ENCODE measurements around the gene SCUBE1.

The SCUBE1 gene

DNA sequence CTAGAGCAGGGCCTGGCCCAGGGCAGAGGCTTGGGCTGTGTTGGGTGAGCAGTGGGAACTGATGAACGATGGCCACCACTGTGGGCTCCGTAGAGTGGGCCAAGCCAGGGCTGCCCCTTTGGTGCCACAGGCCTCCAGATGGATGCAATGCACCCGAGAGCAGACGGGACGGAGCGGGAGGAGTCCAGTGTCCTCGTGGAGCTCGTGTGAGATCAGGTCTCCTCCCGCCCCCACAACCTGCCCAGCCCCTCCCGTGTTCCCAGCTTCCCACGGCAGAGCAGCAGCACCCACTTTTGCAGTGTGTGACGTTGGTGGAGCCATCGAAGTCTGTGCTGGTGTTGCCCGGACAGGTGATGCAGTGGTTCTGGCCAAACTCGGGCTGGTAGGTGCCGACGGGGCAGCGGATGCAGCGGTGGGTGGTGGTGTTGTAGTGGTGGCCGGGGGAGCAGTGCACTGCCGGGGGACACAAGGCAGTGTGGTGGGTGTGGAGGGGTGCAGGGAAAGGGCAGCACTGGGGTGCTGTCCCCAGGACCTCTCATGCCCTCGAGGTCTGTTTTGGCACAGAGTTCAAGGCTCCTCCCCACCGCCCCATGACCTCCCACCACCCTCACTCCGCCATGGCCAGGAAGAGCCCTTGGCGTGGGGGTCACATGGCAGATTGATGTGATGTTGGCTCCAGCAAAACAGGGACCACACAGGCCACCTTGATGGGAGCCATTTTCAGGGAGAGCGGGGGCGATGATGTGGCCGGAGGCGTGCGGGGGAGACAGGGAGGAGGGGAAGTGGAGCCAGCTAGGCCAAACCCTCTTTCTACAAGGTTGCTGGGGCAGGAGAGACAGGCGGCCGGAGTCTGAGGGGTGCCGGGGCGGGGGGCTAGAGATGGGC lies 132.3 kb downstream of the SCUBE1 start:
- DNase-seq = no peak

DNA sequence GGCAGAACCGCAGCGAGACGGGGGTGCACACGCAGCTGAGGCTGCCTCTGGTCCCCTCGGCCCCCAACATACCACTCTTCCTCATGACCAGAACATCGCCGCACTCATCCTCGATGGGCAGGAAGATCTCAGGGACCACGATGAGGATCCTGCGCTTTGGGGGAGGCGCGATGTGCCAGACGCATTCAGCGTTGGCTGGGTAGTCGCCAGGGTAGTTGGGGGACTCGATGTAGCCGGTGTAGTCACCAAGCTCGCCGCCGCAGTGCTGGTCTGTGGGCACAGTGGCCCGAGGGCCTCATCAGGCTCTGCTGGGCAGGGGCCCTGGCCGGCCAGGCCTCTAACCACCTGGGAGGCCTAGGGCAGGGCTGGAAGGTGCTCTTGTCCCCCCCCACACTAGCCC lies 133.2 kb downstream of the SCUBE1 start:
- no peak for DNase-seq

DNA sequence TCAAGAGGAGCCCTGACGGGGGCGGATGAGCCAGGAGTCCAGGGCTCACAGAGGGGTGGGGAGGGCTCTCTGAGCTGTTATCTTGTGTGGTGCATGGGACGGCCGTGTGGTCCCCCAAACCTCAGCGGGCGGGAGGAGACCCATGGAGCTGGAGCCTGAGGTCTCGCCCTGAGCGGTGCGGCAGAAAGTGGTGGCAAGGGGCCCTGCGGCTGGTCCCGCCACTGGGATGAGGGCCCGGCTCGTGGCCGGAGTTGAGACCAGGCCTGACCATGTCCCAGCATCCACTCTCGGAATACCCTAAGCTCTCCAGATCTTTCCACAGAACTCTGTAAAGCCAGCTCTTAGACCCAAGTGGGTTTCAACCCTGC lies 133.7 kb downstream of the SCUBE1 start:
- DNase-seq = no peak

DNA sequence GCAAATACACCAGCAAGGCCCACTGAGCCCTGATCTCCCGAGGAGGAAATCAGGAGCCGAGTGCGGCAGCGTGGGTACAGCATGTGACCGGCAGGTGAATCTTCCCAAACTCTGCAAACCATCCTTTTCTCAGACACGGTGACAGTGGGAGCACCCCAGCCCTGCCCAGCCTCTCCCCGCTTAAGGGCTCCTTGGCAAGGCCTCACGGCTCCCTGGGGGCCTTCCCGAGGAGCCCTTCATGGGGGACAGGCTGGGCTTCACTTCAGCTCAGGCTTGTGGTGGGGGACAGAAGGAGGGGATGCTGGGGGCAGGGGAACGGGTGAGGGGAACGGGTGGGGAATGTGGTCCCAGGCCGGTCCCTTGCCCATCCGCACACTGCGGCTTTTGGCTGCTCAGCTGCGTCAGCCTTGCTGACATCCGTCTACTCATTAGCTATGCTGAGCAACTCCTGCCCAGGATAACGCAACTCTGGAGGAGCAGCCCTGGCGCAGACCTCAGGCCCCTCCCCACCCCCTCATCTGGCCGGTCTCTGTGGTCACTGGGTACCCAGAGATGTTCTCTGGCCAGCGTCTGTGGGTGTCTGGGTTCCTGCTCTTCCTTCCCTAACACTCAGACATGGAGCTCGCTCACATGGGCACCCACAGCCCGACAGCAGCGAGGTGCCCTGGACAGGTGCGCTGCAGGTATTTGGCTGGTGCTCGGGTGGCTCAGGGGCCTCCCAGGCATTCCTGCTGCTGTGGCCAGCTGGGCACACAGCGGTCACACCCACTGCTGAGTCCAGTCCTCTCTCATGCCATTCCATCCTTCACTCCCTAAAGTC lies 134.3 kb downstream of the SCUBE1 start:
- DNase-seq = no peak

DNA sequence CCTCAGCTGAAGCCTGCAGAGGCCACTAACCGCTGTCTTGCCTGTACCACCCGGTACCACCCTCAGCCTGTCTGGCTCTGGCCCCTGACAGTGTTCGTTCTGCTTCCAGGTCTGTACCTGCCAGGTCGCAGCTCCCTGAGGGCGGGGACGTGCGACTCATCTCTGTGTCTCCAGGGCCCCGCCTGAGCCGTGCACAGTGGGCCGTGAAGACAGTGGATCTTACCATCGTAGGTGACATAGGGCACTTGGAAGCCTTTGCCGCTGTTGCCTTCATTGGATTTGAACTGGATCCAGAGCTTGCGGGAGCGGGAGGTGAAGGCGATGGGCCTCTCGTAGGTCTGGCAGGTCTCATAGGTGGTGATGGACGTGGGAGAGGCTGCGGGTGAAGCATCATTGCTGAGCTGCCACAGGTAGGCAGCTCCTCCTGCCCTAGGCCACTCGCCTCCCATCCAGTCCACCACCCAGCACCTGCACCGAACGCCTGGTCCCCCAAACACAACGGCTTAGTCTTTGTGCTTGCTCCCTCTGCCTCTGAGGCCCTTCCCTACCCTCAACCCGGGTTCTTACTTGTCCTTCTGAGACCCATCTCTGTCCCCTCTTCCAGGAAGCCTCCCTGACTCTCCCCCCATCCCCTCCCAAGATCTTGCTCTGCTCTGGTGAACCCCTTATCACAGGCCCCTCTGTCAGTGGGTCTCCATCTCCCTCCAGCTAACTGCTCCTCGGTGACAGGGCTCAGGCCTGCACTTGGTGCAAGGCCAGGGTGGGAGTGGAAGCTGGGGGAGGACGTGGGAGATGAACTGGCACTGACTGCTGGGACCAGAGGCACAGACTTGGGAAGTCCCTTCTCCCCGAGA lies 135.1 kb downstream of the SCUBE1 start:
- DNase-seq = no peak

DNA sequence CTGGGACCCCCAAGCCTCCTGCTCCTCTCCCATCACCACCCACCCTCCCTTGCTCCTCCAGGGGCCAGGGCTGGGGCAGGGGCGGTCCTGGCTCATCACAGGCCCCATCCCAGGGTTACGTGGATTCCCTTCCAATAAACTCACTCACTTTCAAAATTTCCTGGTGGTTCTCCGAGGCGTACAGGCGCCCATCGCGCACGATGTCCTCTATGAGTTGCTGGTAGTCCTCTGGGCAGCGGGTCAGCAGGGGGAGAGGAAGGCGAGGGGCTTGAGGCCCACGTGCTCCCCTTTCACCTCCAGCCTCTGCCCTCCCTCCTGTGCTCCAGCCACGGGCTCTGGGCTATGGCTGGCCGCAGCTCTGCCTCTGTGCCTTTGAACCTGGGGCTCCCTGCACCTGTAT lies 135.8 kb downstream of the SCUBE1 start:
- DNase-seq = no peak

DNA sequence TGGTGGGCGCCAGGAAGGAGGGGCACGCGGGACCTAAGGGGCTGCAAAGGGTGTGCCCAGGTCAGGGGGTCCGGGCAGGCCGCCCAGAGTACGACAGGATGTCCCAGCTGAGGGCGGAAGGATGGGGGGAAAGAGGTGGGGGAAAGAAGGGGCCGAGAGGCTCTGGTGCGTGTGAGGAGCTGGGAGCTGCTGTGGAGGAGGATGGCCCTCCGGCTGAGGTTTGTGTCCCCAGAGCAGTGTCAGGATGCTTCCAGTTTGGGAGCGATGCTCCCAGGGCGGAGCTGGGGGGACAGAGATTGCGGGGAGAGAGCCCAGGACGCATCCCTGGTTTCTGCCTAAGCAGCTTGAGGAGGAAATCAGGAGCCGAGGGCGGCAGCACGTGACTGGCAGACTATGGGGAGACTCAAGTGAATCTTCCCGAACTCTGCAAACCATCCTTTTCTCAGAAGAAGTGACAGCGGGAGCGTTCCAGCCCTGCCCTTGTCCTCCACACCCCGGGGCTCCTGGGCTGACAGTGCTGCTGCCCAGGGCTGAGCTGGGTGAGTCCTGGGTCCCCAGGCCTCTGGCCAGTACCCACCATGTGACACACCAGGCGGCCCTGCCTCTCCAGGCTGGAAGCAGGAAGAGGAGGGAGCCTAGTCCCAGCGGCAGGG lies 136.5 kb downstream of the SCUBE1 start:
- no peak for DNase-seq

DNA sequence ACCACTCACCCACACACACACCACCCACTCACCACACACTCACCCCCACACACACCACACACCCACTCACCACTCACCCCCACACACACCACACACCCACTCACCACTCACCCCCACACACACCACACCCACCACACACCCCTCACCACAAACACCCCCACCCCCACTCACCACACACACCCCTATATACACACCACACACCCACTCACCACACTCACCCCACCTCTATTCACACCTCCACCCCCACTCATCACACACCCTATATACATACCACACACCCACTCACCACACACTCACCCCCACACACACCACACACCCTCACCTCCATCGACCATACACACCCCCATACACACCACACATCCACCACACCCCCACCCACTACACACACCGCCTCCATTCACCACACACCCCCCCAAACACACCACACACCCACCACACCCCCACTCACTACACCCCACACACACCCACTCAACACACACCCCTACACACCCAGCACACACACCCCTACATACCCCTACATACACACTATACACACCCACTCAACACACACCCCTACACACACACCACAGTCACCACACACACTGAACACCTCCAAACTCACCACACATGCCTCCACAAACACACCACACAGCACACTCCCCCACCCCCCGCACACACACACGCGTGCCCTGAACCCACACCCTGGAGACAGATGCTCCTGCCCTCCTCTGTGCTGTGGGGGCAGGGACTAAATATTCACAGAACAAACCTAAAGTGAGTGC lies 137.2 kb downstream of the SCUBE1 start:
- no peak for DNase-seq

DNA sequence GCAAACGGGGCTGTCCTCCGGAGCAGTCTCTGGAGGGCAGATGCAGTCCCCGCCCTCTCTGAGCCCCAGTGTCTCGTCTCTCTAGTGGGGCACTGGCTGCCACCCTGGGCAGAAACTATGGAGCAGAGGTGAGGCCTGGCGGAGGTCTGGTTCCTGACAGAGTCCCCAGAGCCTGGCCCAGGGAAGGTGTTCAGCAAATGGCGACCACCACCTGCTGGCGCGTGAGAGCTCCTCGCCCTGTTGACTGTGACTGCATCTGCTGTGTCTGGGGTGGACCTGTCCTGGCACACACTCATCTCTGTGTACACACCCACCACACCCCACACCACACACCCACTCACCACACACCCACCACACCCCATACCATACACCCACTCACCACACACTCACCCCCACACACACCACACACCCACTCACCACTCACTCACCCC lies 137.9 kb downstream of the SCUBE1 start:
- no peak for DNase-seq

DNA sequence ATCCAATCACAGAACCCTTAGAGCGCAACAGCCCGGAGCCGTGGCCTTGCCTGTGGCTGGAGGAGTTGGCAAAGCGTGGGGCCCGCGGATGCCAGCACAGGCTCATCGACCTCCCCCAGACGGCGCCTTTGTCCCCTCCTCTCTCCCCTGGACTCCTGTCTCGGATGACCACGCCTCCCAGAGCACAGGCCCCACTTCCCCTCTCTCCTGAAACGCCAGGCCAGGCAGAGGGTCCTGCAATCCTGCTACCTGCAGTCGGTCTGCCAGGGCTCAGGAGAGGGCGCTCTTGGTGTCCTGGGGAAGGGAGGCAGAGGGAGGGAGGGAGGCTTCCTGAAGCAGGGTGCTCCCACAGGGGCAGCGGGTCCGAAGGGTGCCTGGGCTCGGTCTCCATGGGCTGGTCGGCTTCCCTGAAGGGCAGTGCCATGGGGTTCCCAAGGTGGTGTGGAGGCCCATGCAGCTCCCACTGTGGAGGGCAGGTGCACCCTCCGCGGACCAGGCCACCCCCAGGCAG lies 139.6 kb downstream of the SCUBE1 start:
- DNase-seq = no peak

DNA sequence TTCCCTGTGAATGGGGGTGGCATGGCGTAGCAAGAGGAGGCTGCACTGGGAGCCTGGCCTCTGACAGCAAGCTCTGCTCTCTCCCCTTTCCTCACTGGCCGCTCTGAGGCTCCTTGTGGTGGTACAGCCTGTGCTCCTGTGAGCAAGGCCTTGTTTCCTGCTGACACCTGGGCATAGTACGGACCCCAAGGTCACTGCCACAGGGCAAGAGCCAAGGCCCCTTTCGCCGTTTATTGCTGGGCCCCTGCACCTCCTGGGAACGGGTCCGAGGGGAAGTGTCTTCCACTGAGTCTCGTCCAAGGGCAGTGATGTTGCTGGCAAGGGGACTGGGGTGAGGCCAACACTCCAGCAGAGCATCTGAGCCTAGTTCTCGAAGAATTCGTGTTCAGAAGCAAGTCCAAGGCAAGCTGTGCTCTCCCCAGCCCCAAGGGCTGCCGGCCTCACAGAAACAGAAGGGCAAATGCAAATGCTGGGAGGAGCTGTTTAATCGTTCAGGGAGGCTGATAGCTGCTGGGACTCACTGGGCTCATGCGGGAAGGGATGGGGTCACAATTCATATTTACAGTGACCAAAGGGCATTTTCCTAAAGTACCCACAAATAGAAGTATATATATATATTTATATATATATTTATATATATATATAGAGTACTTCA lies 140.3 kb downstream of the SCUBE1 start:
- no peak for DNase-seq

DNA sequence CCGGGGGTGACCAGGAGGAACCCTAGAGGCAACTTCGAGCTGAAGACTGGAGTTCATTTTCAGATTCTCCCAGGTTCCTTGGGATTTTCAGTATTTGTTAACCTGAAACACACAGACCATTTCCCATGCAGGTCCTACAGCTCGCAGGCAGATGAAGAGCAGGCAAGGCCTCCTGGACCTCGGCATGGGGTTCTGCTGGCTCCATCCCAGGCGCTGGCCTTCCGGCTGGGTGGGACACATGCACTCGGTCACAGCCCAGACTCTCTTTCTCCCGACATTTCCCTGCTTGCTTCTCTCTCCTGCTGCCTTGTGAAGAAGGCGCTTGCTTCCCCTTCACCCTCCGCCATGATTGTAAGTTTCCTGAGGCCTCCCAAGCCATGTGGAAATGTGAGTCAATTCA lies 140.8 kb downstream of the SCUBE1 start:
- DNase-seq = no peak

DNA sequence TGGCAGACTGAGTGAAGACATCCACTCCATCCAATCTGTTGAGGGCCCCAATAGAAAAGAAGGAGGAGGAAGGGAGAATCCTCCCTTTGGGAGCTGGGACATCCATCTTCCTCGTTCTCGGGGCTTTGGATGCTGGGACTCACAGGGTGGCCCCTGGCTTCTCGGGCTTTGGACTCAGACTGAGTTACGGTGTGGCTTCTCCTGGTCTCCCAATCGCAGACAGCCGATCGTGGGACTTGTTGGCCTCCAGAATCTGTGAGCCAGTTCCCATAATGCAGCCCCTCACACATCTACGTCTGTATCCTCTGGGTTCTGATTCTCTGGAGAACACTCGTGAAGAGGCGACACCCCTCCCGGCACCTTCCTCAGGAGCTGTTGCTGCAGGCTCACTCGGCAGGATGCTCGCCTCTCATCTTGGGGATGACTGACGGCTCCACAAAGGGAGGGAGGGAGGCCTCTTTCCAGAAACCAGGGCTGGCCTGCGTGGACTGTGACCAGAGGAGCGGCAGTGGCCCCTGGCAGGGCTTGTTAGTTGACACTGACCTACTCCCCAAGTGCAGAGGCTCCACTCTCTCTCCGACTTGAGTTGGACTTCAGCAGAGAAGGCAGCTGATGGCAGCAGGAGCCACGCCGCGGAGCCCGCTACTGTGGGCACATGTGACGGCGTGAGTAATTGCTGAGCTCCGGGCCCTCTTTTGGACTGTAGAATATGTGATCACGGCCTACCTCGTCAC lies 141.5 kb downstream of the SCUBE1 start:
- DNase-seq = no peak

DNA sequence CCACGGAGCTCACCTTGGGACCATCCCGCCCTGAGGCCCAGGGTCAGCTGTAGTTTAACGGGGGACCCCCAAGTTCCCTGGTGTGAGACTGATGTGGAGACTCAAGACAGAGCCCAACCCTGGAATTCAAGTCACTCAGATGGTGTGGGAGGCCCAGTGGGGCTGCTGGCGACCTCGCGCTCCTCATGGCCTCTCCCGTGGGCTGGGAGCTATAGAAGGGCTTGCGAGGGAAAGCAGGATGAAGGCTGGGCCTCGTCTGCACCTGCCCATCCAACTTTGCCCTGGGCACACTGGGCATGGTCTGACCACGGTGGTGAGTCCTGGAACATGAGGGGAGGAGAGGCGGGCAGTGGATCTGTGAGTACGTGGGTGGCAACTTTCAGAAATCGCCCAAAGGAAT lies 142.6 kb downstream of the SCUBE1 start:
- no peak for DNase-seq

DNA sequence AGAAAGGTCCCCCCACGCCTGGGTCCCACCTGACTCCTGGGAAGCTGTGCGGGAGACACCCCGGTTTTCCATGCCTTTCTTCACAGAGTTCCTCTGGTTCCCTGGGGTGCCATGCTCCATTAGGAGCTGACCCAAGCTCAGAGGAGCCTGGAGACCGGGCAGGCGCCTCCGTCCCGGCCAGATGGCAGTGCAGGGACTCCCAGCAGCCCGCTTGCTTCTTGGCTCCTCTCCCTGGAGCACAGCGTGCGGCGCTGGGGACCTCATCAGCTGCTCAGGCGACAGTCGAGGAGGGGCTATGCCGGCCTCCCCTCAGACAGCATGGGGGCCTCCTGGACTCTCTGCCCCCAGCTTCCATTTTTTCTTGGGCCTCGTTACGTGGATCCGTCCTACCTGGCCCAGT lies 143.1 kb downstream of the SCUBE1 start:
- no peak for DNase-seq

DNA sequence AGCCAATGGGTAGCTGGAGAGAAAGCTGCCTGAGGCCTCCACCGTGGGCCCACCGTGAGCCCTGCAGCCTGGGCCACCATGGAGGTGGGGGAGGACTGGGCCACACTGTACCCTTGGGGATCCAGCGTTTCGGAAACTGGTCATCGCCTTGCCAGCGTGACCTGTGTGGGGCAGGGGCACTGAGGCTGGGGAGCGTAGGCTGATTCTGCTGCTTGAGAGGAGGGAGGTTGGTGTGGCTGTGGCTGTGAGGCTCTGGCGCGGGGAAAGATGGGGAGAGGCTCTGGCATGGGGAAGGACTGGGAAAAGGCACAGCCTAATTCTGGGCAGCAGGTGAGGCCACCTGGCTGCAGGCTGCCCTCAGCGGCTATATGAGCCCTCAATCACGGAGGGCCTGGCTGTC lies 143.6 kb downstream of the SCUBE1 start:
- DNase-seq = no peak

DNA sequence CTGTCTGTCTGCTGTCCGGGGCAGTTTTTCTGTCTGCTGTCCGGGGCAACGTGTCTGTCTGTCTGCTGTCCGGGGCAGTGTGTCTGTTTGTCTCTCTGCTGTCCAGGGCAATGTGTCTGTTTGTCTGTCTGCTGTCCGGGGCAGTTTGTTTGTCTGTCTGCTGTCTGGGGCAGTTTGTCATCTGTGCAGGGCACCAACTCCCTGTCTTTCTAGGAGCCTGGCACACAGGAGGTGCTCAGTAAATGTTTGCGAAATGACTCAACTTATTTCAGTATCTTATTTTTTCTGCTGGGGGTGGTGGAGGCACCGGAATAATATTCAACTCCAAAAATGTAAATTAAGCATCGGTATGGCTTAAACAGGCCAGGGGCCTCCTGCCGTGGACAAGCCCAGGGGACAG lies 144.2 kb downstream of the SCUBE1 start:
- DNase-seq = no peak

DNA sequence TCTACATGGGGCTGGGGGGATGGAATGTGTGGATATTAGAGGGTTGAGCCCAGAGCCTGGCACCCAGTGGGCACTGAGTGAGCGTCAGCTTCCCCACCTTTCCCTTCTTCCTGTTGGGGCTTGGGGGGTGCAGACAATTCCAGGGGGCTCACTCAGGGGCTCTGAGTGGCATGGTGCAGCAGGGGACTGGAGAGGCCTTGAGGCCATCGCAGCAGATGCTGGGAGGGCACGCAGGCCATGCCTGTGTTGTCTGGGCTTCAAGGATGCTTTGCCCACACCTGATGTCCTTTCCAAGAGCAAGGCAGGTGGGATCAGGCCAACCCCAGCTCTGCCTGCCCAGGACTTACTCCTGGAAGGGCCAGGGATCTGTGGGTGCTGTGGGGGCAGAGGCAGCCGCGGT lies 145.0 kb downstream of the SCUBE1 start:
- DNase-seq = no peak

DNA sequence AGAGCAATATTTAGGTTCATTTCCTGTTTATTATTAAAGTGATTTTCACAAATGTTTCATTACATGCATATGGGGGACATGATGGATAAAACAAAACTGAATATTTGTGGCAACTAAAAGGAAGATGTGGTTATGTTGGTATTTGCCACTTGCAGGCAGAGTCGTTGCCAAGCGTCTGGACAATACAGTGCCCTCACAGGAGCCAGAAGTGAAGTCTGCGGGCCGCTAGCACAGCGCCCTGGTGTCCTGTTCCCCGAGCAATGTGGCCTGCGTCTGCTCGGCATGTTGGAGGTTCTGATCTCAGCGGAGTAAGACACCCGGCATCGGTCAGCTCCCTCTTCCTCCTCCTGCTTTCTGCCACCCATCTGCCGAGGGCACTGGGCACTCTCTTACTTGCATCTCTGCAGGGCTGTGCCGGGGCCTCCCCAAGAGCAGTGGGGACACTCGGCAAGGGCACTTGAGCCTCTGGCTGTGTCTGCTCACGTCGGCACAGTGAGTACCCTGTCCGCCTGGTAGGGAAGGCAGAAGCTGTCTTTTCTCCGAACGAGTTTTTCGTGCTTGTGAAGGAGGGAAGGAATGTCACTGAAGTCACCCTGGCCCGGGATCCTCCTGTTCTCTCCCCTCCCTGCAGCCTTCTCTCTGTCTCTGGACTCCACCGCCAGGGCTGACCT lies 145.8 kb downstream of the SCUBE1 start:
- no peak for DNase-seq

DNA sequence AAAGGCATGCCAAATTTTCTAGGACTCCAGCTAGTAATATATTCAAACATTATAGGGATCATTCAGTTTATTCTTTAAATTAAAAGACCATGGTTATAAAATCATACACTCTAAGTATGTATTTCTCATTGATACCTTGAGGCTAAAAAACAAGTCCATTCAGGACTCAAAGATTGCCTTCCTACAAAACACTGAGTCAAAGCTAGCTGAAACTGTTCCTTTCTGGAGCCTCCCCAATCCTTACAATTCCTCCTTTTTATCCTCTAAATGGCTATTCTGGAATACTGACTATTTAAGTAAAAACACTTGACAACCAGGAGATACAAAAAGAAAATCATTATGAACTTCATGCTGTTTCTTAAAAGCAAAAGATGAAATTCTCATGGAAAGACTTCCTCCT lies 151.3 kb downstream of the SCUBE1 start:
- DNase-seq = no peak
